ENCODE data around the gene OR10T2.

GRCh38 chr1:158362482-158362881 is 36.8 kb downstream of the OR10T2 start:
- TF ChIP-seq RNF2 (conservative IDR thresholded peaks at IDR 0.05; ENCODE audit: low read depth), result no peak
- no peak for TF ChIP-seq FIP1L1 (IDR thresholded peaks at IDR 0.05; ENCODE audit: borderline replicate concordance, insufficient read depth, low read depth, low read length)
- no peak for TF ChIP-seq POLR2A (IDR thresholded peaks at IDR 0.05; ENCODE audit: insufficient read depth in 1 of 2, low read depth in 2 of 2, low read length in 2 of 2)
- TF ChIP-seq NR1H2 (CRISPR knock-in tag; IDR thresholded peaks at IDR 0.05; ENCODE audit: borderline replicate concordance, low read depth), result no peak
- no peak for TF ChIP-seq ZNF460 (CRISPR knock-in tag; IDR thresholded peaks at IDR 0.05; ENCODE audit: borderline replicate concordance)
- TF ChIP-seq ZNF773 (CRISPR knock-in tag; IDR thresholded peaks at IDR 0.05; ENCODE audit: borderline replicate concordance), result no peak
- no peak for TF ChIP-seq ZNF124 (CRISPR knock-in tag; IDR thresholded peaks at IDR 0.05)
- no peak for TF ChIP-seq ZUFSP (CRISPR knock-in tag; IDR thresholded peaks at IDR 0.05; ENCODE audit: borderline replicate concordance)
- no peak for TF ChIP-seq HMGXB4 (CRISPR knock-in tag; IDR thresholded peaks at IDR 0.05; ENCODE audit: borderline replicate concordance in 1 of 2, low read depth in 1 of 2)
- no peak for TF ChIP-seq NCOA2 (CRISPR knock-in tag; IDR thresholded peaks at IDR 0.05)
- TF ChIP-seq ZFP82 (CRISPR knock-in tag; IDR thresholded peaks at IDR 0.05; ENCODE audit: borderline replicate concordance), result no peak
- TF ChIP-seq STAT5B (CRISPR knock-in tag; IDR thresholded peaks at IDR 0.05), result no peak
- TF ChIP-seq MXI1 (IDR thresholded peaks at IDR 0.05; ENCODE audit: borderline replicate concordance, low read depth, low read length), result no peak
- no peak for TF ChIP-seq BRD4 (CRISPR knock-in tag; IDR thresholded peaks at IDR 0.05)

Data from HepG2 (cell line).